H1 (cell line): Measurements from ENCODE around the gene KIAA0319L.

Experiments
- CEBPB ChIP-seq: IDR thresholded peaks from 2 replicates; pipeline ENCODE4 v1.6.1; 2012; ENCODE audit warnings: low read depth, low read length
- CHD2 ChIP-seq: IDR thresholded peaks from 2 replicates; pipeline ENCODE4 v1.6.1; 2012; ENCODE audit warnings: low read length, improper control_type of control experiment
- CTCF ChIP-seq, 3 experiments: IDR thresholded peaks; 1 replicate in 2 of 3; 2 replicates in 1 of 3; pipeline versions ENCODE4 v1.5.1 to v1.6.1; 2011; ENCODE audit warnings: low read length in 3 of 3, mild to moderate bottlenecking in 3 of 3, inconsistent platforms in 2 of 3, low read depth in 1 of 3, moderate library complexity in 1 of 3; ENCODE audit not compliant: insufficient read depth in 1 of 3; ENCODE audit errors: control extremely low read depth in 1 of 3
- HDAC6 ChIP-seq: IDR thresholded peaks from one replicate; pipeline ENCODE4 v1.7.1; 2012; ENCODE audit warnings: low read depth, mild to moderate bottlenecking, inconsistent platforms, low read length, moderate library complexity
- JUND ChIP-seq: IDR thresholded peaks from 2 replicates; pipeline ENCODE4 v1.6.1; 2011; ENCODE audit warnings: mild to moderate bottlenecking, improper control_type of control experiment, low read length
- POLR2A ChIP-seq, 2 experiments: IDR thresholded peaks; 1 replicate in 1 of 2; 2 replicates in 1 of 2; pipeline ENCODE4 v1.6.1; 2011; ENCODE audit warnings: low read depth in 2 of 2, low read length in 2 of 2, mild to moderate bottlenecking in 2 of 2; ENCODE audit errors: control extremely low read depth in 1 of 2
- RXRA ChIP-seq: IDR thresholded peaks from 2 replicates; pipeline ENCODE4 v1.6.1; 2011; ENCODE audit warnings: low read depth, mild to moderate bottlenecking, low read length, moderate library complexity; ENCODE audit not compliant: insufficient read depth

- TF ChIP-seq CTCF (IDR thresholded peaks at IDR 0.05; ENCODE audit: control extremely low read depth in 1 of 3, insufficient read depth in 1 of 3, low read depth in 1 of 3, low read length in 3 of 3) (no peak), POLR2A (IDR thresholded peaks at IDR 0.05; ENCODE audit: control extremely low read depth in 1 of 2, low read depth in 2 of 2, low read length in 2 of 2) (peak; percentile 40 to 72), RXRA (no peak), JUND (peak; percentile 60; the same call in 1 of the 2 replicates), CHD2 (no peak), CEBPB (no peak), HDAC6 (no peak)
These were observed 2.7 kb downstream of the KIAA0319L start for GRCh38 chr1:35554266-35555211.
